HCT116 (cell line): Measurements from ENCODE around the gene IGFBP4. TPM values are rescaled to one million over a fixed set of nuclear protein-coding genes. Genes with fewer than 3 reads are reported as not detected.
A peak's percentile ranks its signal among the peaks of the same experiment; 100 is the strongest.

Experiments used
- ATAC-seq: fragments of 200-7000 bp; cut with Tn5 transposase; 2 replicates; pipeline ENCODE4 v1.9.1; 2020; ENCODE audit warnings: mild to moderate bottlenecking, moderate library complexity
- BruUV-seq: library from RNA; stranded (reverse); fragments of 400-500 nt; replicated peaks from 2 replicates; lab custom pipeline; 2021; lab: Mats Ljungman, UMichigan
- CTCF ChIA-PET: fragments of 300-600 bp; sonication (Branson Sonifier 250); formaldehyde crosslinking; loops from one replicate; lab custom pipeline; 2021; ENCODE audit warnings: antibody characterized with exemption; lab: Charles Lee
- POLR2A ChIA-PET: fragments of 300-600, 350-600 bp; sonication (Branson Sonifier 250); formaldehyde crosslinking; loops from one replicate; lab custom pipeline; 2021; ENCODE audit warnings: antibody characterized with exemption; lab: Charles Lee
- RAD21 ChIA-PET, 2 experiments: fragments of 300-600 bp; sonication (Branson Sonifier 250); formaldehyde crosslinking; loops; one replicate each; lab custom pipeline; 2023; ENCODE audit warnings: low total read pairs in 2 of 2; ENCODE audit not compliant: uncharacterized antibody in 2 of 2, unreplicated experiment in 2 of 2, low non-redundant PET in 1 of 2; lab: Charles Lee
- DNase-seq: peaks from one replicate; pipeline ENCODE4 v3.0.0-alpha.2; 2010; ENCODE audit warnings: low read depth, low spot score
- H2AFZ ChIP-seq: fragments of 200-600 bp; shearing (Covaris generic), sonication (generic); 2 replicates; pipeline ENCODE4 v1.6.1; 2017; ENCODE audit warnings: low read depth, mixed run types, mixed read lengths, antibody characterized with exemption, low read length; ENCODE audit not compliant: poor library complexity, severe bottlenecking
- H3K27ac ChIP-seq: 2 replicates; pipeline ENCODE4 v1.5.1; 2012; ENCODE audit warnings: low read depth, low read length
- H3K27me3 ChIP-seq: fragments of 200-600 bp; sonication (generic); 2 replicates; pipeline ENCODE4 v1.6.1; 2016; ENCODE audit warnings: mixed run types, low read length, mixed read lengths; ENCODE audit not compliant: insufficient read depth
- H3K36me3 ChIP-seq, 2 experiments: fragments of 200-500 bp in 1 of 2; fragments of 200-600 bp in 1 of 2; sonication (Bioruptor generic) in 1 of 2; sonication (generic) in 1 of 2; 2 replicates each; pipeline versions ENCODE4 v1.5.1 to v1.6.1; 2014 to 2016; ENCODE audit warnings: low read length in 2 of 2, inconsistent platforms in 1 of 2, mixed read lengths in 1 of 2, mixed run types in 1 of 2; ENCODE audit not compliant: insufficient read depth in 2 of 2, control insufficient read depth in 1 of 2
- H3K4me1 ChIP-seq, 2 experiments: fragments of 200-600 bp in 1 of 2; sonication (generic) in 1 of 2; 2 replicates each; pipeline versions ENCODE4 v1.5.1 to v1.6.1; 2012 to 2017; ENCODE audit warnings: low read length in 2 of 2, inconsistent platforms in 1 of 2, mild to moderate bottlenecking in 1 of 2, mixed read lengths in 1 of 2, mixed run types in 1 of 2, moderate library complexity in 1 of 2; ENCODE audit not compliant: insufficient read depth in 2 of 2, control insufficient read depth in 1 of 2
- H3K4me2 ChIP-seq: fragments of 200-600 bp; sonication (generic); 2 replicates; pipeline ENCODE4 v1.6.1; 2017; ENCODE audit warnings: mixed run types, low read length, mixed read lengths
- H3K4me3 ChIP-seq, 2 experiments: fragments of 200-600 bp in 1 of 2; sonication (generic) in 1 of 2; replicated peaks in 1 of 2; 2 replicates each; pipeline ENCODE4 v1.5.1; 2011 to 2016; ENCODE audit warnings: low read length in 2 of 2, control low read depth in 1 of 2, low read depth in 1 of 2, mild to moderate bottlenecking in 1 of 2, mixed read lengths in 1 of 2, mixed run types in 1 of 2
- H3K79me2 ChIP-seq: fragments of 200-600 bp; sonication (generic); 2 replicates; pipeline ENCODE4 v1.6.1; 2017; ENCODE audit warnings: mild to moderate bottlenecking, mixed run types, low read length, moderate library complexity, mixed read lengths; ENCODE audit not compliant: insufficient read depth
- H3K9ac ChIP-seq: fragments of 200-600 bp; sonication (generic); 2 replicates; pipeline ENCODE4 v1.6.1; 2016; ENCODE audit warnings: low read length, mixed read lengths
- H3K9me2 ChIP-seq: fragments of 200-600 bp; sonication (generic), shearing (Covaris generic); 2 replicates; pipeline ENCODE4 v1.6.1; 2017; ENCODE audit warnings: mixed run types, mild to moderate bottlenecking, moderate library complexity; ENCODE audit not compliant: insufficient read depth
- H3K9me3 ChIP-seq, 2 experiments: fragments of 200-500 bp in 1 of 2; fragments of 200-600 bp in 1 of 2; sonication (Bioruptor generic) in 1 of 2; sonication (generic) in 1 of 2; 2 replicates each; pipeline ENCODE4 v1.6.1; 2014 to 2017; ENCODE audit warnings: low read length in 2 of 2, mixed read lengths in 2 of 2, inconsistent platforms in 1 of 2, low read depth in 1 of 2, mild to moderate bottlenecking in 1 of 2, mixed run types in 1 of 2, moderate library complexity in 1 of 2; ENCODE audit not compliant: control insufficient read depth in 1 of 2, insufficient read depth in 1 of 2
- H4K20me1 ChIP-seq: fragments of 200-600 bp; sonication (generic), shearing (Covaris generic); 2 replicates; pipeline ENCODE4 v1.6.1; 2017; ENCODE audit warnings: mixed run types, mild to moderate bottlenecking, moderate library complexity; ENCODE audit not compliant: insufficient read depth
- CBX3 ChIP-seq: IDR thresholded peaks from 2 replicates; pipeline ENCODE4 v1.6.1; 2012; ENCODE audit warnings: low read depth
- CEBPB ChIP-seq: IDR thresholded peaks from 2 replicates; pipeline ENCODE4 v1.6.1; 2012; ENCODE audit warnings: low read depth
- EGR1 ChIP-seq: IDR thresholded peaks from 2 replicates; pipeline ENCODE4 v1.6.1; 2012; ENCODE audit warnings: low read depth
- ELF1 ChIP-seq: IDR thresholded peaks from 2 replicates; pipeline ENCODE4 v1.6.1; 2012; ENCODE audit warnings: low read depth, borderline replicate concordance
- EZH2phosphoT487 ChIP-seq: fragments of 200-600 bp; IDR thresholded peaks from 2 replicates; pipeline ENCODE4 v1.6.1; 2018; ENCODE audit warnings: antibody characterized with exemption, borderline replicate concordance
- MAX ChIP-seq: IDR thresholded peaks from 2 replicates; pipeline ENCODE4 v1.6.1; 2012
- POLR2A ChIP-seq: IDR thresholded peaks from 2 replicates; pipeline ENCODE4 v1.7.0; 2011; ENCODE audit warnings: borderline replicate concordance; ENCODE audit not compliant: insufficient read depth, insufficient read length; ENCODE audit errors: extremely low read depth
- REST ChIP-seq: IDR thresholded peaks from 2 replicates; pipeline ENCODE4 v1.6.1; 2012; ENCODE audit warnings: low read depth
- SIN3A ChIP-seq: IDR thresholded peaks from 2 replicates; pipeline ENCODE4 v1.6.1; 2012; ENCODE audit warnings: low read depth
- SP1 ChIP-seq: IDR thresholded peaks from 2 replicates; pipeline ENCODE4 v1.6.1; 2012; ENCODE audit warnings: low read depth
- TCF7L2 ChIP-seq: IDR thresholded peaks from 2 replicates; pipeline ENCODE4 v1.7.0; 2011; ENCODE audit warnings: borderline replicate concordance, inconsistent platforms; ENCODE audit not compliant: insufficient read depth, insufficient read length; ENCODE audit errors: extremely low read depth
- ZBTB33 ChIP-seq: IDR thresholded peaks from 2 replicates; pipeline ENCODE4 v1.6.1; 2011; ENCODE audit warnings: mild to moderate bottlenecking, low read length, moderate library complexity; ENCODE audit not compliant: insufficient replicate concordance; ENCODE audit errors: extremely low read depth
- intact Hi-C: fragments of 100-400 bp; cut with micrococcal nuclease; formaldehyde crosslinking; loops from 2 replicates; pipeline ENCODE4 v1.10.0; 2022
- total RNA-seq: library from RNA; stranded (reverse); gene quantifications from one replicate; pipeline ENCODE4 v1.2.1, GENCODE V29; 2021; ENCODE audit not compliant: unreplicated experiment

IGFBP4 gene
- total RNA-seq, 1 experiment from 2014 or later = 2.0 TPM

GRCh38 chr17:40480501-40481003 lies 37.3 kb downstream of the IGFBP4 start:
- Histone ChIP-seq H3K4me2 (peak overlapping the region; percentile 51), H3K9me3 (no peaks in the 10 kb centered on the region), H4K20me1 (no peaks in the 10 kb centered on the region), H3K36me3 (peaks cover 4 to 9% of the 10 kb centered on the region in 2 experiments; a peak in 2 of 4 replicates), H3K79me2 (no peaks in the 10 kb centered on the region), H3K9ac (no peak overlapping the region), H3K27ac (peak overlapping the region; percentile 15; the same call in 1 of the 2 replicates), H3K9me2 (no peaks in the 10 kb centered on the region), H3K4me3 (no peak overlapping the region), H3K4me1 (peaks cover 49 to 83% of the 10 kb centered on the region in 2 experiments), H3K27me3 (no peaks in the 10 kb centered on the region), H2AFZ (no peak overlapping the region)
- ATAC-seq = peak; percentile 9; the same call in 1 of the 2 replicates
- no peak for DNase-seq
- ChIA-PET CTCF (no interaction called here), RAD21 (interaction anchor here in 1 of 2 experiments (0.5 kb wide), 1 partner anchor 1190 kb away, joined by 5 read pairs; no protein-coding TSS in a partner anchor), POLR2A (no interaction called here)
- intact Hi-C loops = no loop called here
- TF ChIP-seq EZH2phosphoT487 = no peak
- TF ChIP-seq EGR1 = peak; percentile 56; the same call in 1 of the 2 replicates
- peak; percentile 96 for TF ChIP-seq TCF7L2
- no TSS peak for BruUV-seq

GRCh38 chr17:40481106-40481505 lies 37.9 kb downstream of the IGFBP4 start:
- intact Hi-C loops = no loop called here
- Histone ChIP-seq H2AFZ (no peak overlapping the region), H3K9me3 (no peaks in the 10 kb centered on the region), H3K9ac (no peak overlapping the region), H3K36me3 (peaks cover 4 to 9% of the 10 kb centered on the region in 2 experiments; a peak in 2 of 4 replicates), H3K4me1 (peaks cover 55 to 84% of the 10 kb centered on the region in 2 experiments), H3K27ac (peak overlapping the region; percentile 15; the same call in 1 of the 2 replicates), H3K79me2 (no peaks in the 10 kb centered on the region), H3K9me2 (no peaks in the 10 kb centered on the region), H3K27me3 (no peaks in the 10 kb centered on the region), H3K4me2 (peak overlapping the region; percentile 51), H3K4me3 (no peak overlapping the region), H4K20me1 (no peaks in the 10 kb centered on the region)
- ATAC-seq (no peak), DNase-seq (no peak)
- RAD21 ChIA-PET = no interaction called here
- CTCF ChIA-PET = no interaction called here
- POLR2A ChIA-PET = no interaction called here
- BruUV-seq = no TSS peak
- no peak for TF ChIP-seq MAX
- TF ChIP-seq ZBTB33 = no peak
- TF ChIP-seq CBX3 = no peak
- no peak for TF ChIP-seq EZH2phosphoT487
- TF ChIP-seq REST = no peak
- no peak for TF ChIP-seq POLR2A
- TF ChIP-seq CEBPB = no peak
- TF ChIP-seq SP1 = no peak
- no peak for TF ChIP-seq SIN3A
- no peak for TF ChIP-seq ELF1
